ENCODE measurements around the gene TMOD4. TPM values are rescaled to one million over a fixed set of nuclear protein-coding genes. Genes with fewer than 3 reads are reported as not detected.

TMOD4 gene
- total and polyA plus RNA-seq, 9 of the 15 experiments (the other 6 are each of a cell fraction or from before 2014, with no cell fraction given): 0.18 to 1.8 (median 1.1) TPM; not detected in 1

DNA sequence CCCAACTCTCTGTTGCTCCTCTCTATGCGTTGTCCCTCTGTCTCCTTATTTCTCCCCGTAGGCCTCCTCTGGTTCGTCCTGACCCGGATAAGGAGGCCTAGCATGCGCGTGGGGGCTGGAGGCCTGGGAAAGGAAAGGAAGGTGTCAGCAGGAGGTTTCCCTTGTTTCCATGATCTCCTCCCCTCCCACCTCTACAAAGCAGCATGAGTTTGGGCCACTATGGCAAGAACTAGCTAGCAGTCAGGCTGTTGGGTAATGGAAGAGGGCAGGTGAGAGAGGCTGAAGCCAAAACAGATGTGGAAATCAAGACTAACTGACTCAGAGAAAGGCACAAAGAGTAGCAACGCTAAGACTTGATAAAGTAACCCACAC lies 28.7 kb downstream of the TMOD4 start (continued):
- TF ChIP-seq NKRF (IDR thresholded peaks at IDR 0.05; ENCODE audit: borderline replicate concordance): 0 out of 2 replicates have a peak, but pooled peaks have one; percentile 20
- TF ChIP-seq, protein P1, sequence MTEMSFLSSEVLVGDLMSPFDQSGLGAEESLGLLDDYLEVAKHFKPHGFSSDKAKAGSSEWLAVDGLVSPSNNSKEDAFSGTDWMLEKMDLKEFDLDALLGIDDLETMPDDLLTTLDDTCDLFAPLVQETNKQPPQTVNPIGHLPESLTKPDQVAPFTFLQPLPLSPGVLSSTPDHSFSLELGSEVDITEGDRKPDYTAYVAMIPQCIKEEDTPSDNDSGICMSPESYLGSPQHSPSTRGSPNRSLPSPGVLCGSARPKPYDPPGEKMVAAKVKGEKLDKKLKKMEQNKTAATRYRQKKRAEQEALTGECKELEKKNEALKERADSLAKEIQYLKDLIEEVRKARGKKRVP (CRISPR knock-in tag; IDR thresholded peaks at IDR 0.05): no peak
- no peak for TF ChIP-seq ZNF146 (CRISPR knock-in tag; IDR thresholded peaks at IDR 0.05; ENCODE audit: unreplicated experiment)
- no peak for TF ChIP-seq ZNF655 (CRISPR knock-in tag; IDR thresholded peaks at IDR 0.05)
- TF ChIP-seq, protein P2, sequence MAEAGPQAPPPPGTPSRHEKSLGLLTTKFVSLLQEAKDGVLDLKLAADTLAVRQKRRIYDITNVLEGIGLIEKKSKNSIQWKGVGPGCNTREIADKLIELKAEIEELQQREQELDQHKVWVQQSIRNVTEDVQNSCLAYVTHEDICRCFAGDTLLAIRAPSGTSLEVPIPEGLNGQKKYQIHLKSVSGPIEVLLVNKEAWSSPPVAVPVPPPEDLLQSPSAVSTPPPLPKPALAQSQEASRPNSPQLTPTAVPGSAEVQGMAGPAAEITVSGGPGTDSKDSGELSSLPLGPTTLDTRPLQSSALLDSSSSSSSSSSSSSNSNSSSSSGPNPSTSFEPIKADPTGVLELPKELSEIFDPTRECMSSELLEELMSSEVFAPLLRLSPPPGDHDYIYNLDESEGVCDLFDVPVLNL (CRISPR knock-in tag; IDR thresholded peaks at IDR 0.05; ENCODE audit: low read depth): no peak
- no peak for TF ChIP-seq SNAPC5 (CRISPR knock-in tag; IDR thresholded peaks at IDR 0.05)
- no peak for TF ChIP-seq ZNF134 (CRISPR knock-in tag; conservative IDR thresholded peaks at IDR 0.05)
- no peak for TF ChIP-seq HNRNPL (IDR thresholded peaks at IDR 0.05; ENCODE audit: low read depth, low read length)
- TF ChIP-seq, protein P3, sequence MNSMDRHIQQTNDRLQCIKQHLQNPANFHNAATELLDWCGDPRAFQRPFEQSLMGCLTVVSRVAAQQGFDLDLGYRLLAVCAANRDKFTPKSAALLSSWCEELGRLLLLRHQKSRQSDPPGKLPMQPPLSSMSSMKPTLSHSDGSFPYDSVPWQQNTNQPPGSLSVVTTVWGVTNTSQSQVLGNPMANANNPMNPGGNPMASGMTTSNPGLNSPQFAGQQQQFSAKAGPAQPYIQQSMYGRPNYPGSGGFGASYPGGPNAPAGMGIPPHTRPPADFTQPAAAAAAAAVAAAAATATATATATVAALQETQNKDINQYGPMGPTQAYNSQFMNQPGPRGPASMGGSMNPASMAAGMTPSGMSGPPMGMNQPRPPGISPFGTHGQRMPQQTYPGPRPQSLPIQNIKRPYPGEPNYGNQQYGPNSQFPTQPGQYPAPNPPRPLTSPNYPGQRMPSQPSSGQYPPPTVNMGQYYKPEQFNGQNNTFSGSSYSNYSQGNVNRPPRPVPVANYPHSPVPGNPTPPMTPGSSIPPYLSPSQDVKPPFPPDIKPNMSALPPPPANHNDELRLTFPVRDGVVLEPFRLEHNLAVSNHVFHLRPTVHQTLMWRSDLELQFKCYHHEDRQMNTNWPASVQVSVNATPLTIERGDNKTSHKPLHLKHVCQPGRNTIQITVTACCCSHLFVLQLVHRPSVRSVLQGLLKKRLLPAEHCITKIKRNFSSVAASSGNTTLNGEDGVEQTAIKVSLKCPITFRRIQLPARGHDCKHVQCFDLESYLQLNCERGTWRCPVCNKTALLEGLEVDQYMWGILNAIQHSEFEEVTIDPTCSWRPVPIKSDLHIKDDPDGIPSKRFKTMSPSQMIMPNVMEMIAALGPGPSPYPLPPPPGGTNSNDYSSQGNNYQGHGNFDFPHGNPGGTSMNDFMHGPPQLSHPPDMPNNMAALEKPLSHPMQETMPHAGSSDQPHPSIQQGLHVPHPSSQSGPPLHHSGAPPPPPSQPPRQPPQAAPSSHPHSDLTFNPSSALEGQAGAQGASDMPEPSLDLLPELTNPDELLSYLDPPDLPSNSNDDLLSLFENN (IDR thresholded peaks at IDR 0.05; ENCODE audit: low read depth in 2 of 2, low read length in 2 of 2): no peak
- TF ChIP-seq PHTF2 (CRISPR knock-in tag; IDR thresholded peaks at IDR 0.05): no peak
- no peak for TF ChIP-seq SMARCC2 (IDR thresholded peaks at IDR 0.05; ENCODE audit: low read depth)
- no peak for TF ChIP-seq ASH1L (IDR thresholded peaks at IDR 0.05; ENCODE audit: borderline replicate concordance, low read depth, partially characterized antibody)
- no peak for TF ChIP-seq ESRRA (IDR thresholded peaks at IDR 0.05; ENCODE audit: borderline replicate concordance, low read depth)
- TF ChIP-seq DLX4 (CRISPR knock-in tag; IDR thresholded peaks at IDR 0.05): no peak
- no peak for TF ChIP-seq ZNF347 (CRISPR knock-in tag; IDR thresholded peaks at IDR 0.05; ENCODE audit: low read depth)
- no peak for TF ChIP-seq SIRT6 (IDR thresholded peaks at IDR 0.05; ENCODE audit: low read depth, low read length)
- no peak for TF ChIP-seq SRSF7 (optimal IDR thresholded peaks at IDR 0.05; ENCODE audit: low read depth, low read length)
- 0 out of 2 replicates have a peak, but pooled peaks have one; percentile 67 for TF ChIP-seq ZFX (CRISPR knock-in tag; IDR thresholded peaks at IDR 0.05)
- no peak for TF ChIP-seq SUPT5H (IDR thresholded peaks at IDR 0.05)
- no peak for TF ChIP-seq TCF7 (IDR thresholded peaks at IDR 0.05; ENCODE audit: borderline replicate concordance)
